H1 (cell line): Measurements from ENCODE around the gene ANKRD31. TPM values are rescaled to one million over a fixed set of nuclear protein-coding genes. Genes with fewer than 3 reads are reported as not detected.
A peak's percentile ranks its signal among the peaks of the same experiment; 100 is the strongest.

ENCODE experiments used
- CTCF ChIA-PET: fragments of 300-600 bp; sonication (Branson Sonifier 250); formaldehyde crosslinking; loops from one replicate; lab custom pipeline; 2021; ENCODE audit not compliant: partially characterized antibody; lab: Charles Lee
- POLR2A ChIA-PET: fragments of 300-600 bp; sonication (Branson Sonifier 250); formaldehyde crosslinking; loops from one replicate; lab custom pipeline; 2021; ENCODE audit warnings: inconsistent platforms; ENCODE audit not compliant: partially characterized antibody; lab: Charles Lee
- DNase-seq, 2 experiments: peaks; one replicate each; pipeline versions ENCODE4 v3.0.0 to v3.0.0-alpha.2; 2010 to 2022; ENCODE audit warnings: low spot score in 2 of 2, low read depth in 1 of 2, mixed read lengths in 1 of 2
- FAIRE-seq: peaks from 2 replicates; lab custom pipeline; 2011; peaks lifted over from hg19 to GRCh38; lab: Jason Lieb, UNC
- H2AFZ ChIP-seq: 2 replicates; pipeline ENCODE4 v1.8.1; 2012; ENCODE audit warnings: low read length, inconsistent platforms
- H2AK5ac ChIP-seq: 2 replicates; pipeline ENCODE4 v1.6.1; 2013; ENCODE audit warnings: low read depth, low read length
- H2BK120ac ChIP-seq: replicated peaks from 2 replicates; pipeline ENCODE3; 2013; ENCODE audit warnings: low read depth, low read length, inconsistent platforms
- H2BK12ac ChIP-seq: 2 replicates; pipeline ENCODE4 v1.6.1; 2013; ENCODE audit warnings: low read depth, low read length
- H2BK15ac ChIP-seq: 2 replicates; pipeline ENCODE4 v1.6.1; 2013; ENCODE audit warnings: low read length
- H2BK20ac ChIP-seq: 2 replicates; pipeline ENCODE4 v1.6.1; 2013; ENCODE audit warnings: low read length
- H2BK5ac ChIP-seq: 2 replicates; pipeline ENCODE4 v1.6.1; 2013; ENCODE audit warnings: low read depth, low read length
- H3K14ac ChIP-seq: 2 replicates; pipeline ENCODE4 v1.6.1; 2013; ENCODE audit warnings: inconsistent platforms; ENCODE audit not compliant: insufficient read length
- H3K18ac ChIP-seq: 2 replicates; pipeline ENCODE4 v1.6.1; 2013; ENCODE audit warnings: low read length; ENCODE audit errors: extremely low read depth
- H3K23ac ChIP-seq: 2 replicates; pipeline ENCODE4 v1.6.1; 2013; ENCODE audit warnings: inconsistent platforms; ENCODE audit not compliant: insufficient read length
- H3K23me2 ChIP-seq: 2 replicates; pipeline ENCODE4 v1.6.1; 2013; ENCODE audit warnings: low read depth, low read length
- H3K27ac ChIP-seq: 2 replicates; pipeline ENCODE4 v1.6.1; 2011; ENCODE audit warnings: low read depth, low read length, inconsistent platforms
- H3K27me3 ChIP-seq, 4 experiments: replicated peaks in 1 of 4; 1 replicate in 1 of 4; 2 replicates in 3 of 4; pipeline versions ENCODE4 v1.6.1 to v1.8.1; 2011 to 2013; ENCODE audit warnings: low read length in 3 of 4, mild to moderate bottlenecking in 3 of 4, inconsistent platforms in 2 of 4, mixed read lengths in 2 of 4, moderate library complexity in 1 of 4; ENCODE audit not compliant: control insufficient read depth in 3 of 4, insufficient read depth in 3 of 4; ENCODE audit errors: extremely low read depth in 1 of 4
- H3K36me3 ChIP-seq, 4 experiments: 2 replicates each; pipeline versions ENCODE4 v1.6.1 to v1.8.1; 2011 to 2013; ENCODE audit warnings: mild to moderate bottlenecking in 4 of 4, low read length in 3 of 4, moderate library complexity in 2 of 4, control low read depth in 1 of 4, inconsistent platforms in 1 of 4; ENCODE audit not compliant: insufficient read depth in 4 of 4, control insufficient read depth in 2 of 4
- H3K4ac ChIP-seq: replicated peaks from 2 replicates; pipeline ENCODE3; 2013; ENCODE audit warnings: low read length, low read depth, mixed read lengths, inconsistent platforms; ENCODE audit not compliant: insufficient read length
- H3K4me1 ChIP-seq, 4 experiments: replicated peaks in 1 of 4; 1 replicate in 1 of 4; 2 replicates in 3 of 4; pipeline versions ENCODE4 v1.6.1 to v1.8.1; 2011 to 2013; ENCODE audit warnings: low read length in 3 of 4, inconsistent platforms in 2 of 4, mixed read lengths in 1 of 4; ENCODE audit not compliant: insufficient read depth in 4 of 4, control insufficient read depth in 3 of 4
- H3K4me2 ChIP-seq, 2 experiments: 2 replicates each; pipeline versions ENCODE4 v1.6.1 to v1.8.1; 2011 to 2013; ENCODE audit warnings: low read depth in 2 of 2, low read length in 2 of 2, control low read depth in 1 of 2, inconsistent platforms in 1 of 2, mild to moderate bottlenecking in 1 of 2; ENCODE audit not compliant: insufficient read depth in 1 of 2
- H3K4me3 ChIP-seq, 4 experiments: fragments of 200-600, 300-600 bp in 1 of 4; sonication (generic), shearing (Covaris generic), sonication (Bioruptor Twin) in 1 of 4; 2 replicates each; pipeline versions ENCODE4 v1.5.1 to v1.8.1; 2011 to 2016; ENCODE audit warnings: low read length in 4 of 4, low read depth in 3 of 4, control low read depth in 2 of 4, inconsistent platforms in 2 of 4, mild to moderate bottlenecking in 2 of 4, mixed read lengths in 1 of 4, moderate library complexity in 1 of 4; ENCODE audit not compliant: insufficient read depth in 2 of 4; ENCODE audit errors: extremely low read depth in 1 of 4
- H3K56ac ChIP-seq: replicated peaks from 2 replicates; pipeline ENCODE3; 2013; ENCODE audit warnings: low read depth, mild to moderate bottlenecking, mixed read lengths, low read length, inconsistent platforms; ENCODE audit not compliant: insufficient read length
- H3K79me1 ChIP-seq: 2 replicates; pipeline ENCODE4 v1.6.1; 2013; ENCODE audit warnings: low read depth, low read length, control low read depth
- H3K79me2 ChIP-seq, 2 experiments: 2 replicates each; pipeline versions ENCODE4 v1.6.1 to v1.8.1; 2012 to 2013; ENCODE audit warnings: low read length in 2 of 2, mild to moderate bottlenecking in 2 of 2, inconsistent platforms in 1 of 2; ENCODE audit not compliant: insufficient read depth in 2 of 2, control insufficient read depth in 1 of 2
- H3K9ac ChIP-seq, 4 experiments: replicated peaks in 1 of 4; 1 replicate in 1 of 4; 2 replicates in 3 of 4; pipeline versions ENCODE4 v1.6.1 to v1.8.1; 2011 to 2013; ENCODE audit warnings: low read depth in 3 of 4, low read length in 3 of 4, control low read depth in 2 of 4, mild to moderate bottlenecking in 2 of 4, moderate library complexity in 2 of 4, inconsistent platforms in 1 of 4; ENCODE audit errors: extremely low read depth in 1 of 4
- H3K9me3 ChIP-seq, 2 experiments: 2 replicates each; pipeline versions ENCODE4 v1.6.1 to v1.8.1; 2012 to 2013; ENCODE audit warnings: mild to moderate bottlenecking in 2 of 2, moderate library complexity in 2 of 2, control low read depth in 1 of 2, inconsistent platforms in 1 of 2, low read depth in 1 of 2, low read length in 1 of 2, mixed read lengths in 1 of 2; ENCODE audit not compliant: insufficient read depth in 2 of 2
- H4K20me1 ChIP-seq, 2 experiments: replicated peaks in 1 of 2; 2 replicates each; pipeline versions ENCODE3 to v1.8.1; 2011 to 2013; ENCODE audit warnings: inconsistent platforms in 2 of 2, low read length in 2 of 2, mild to moderate bottlenecking in 1 of 2; ENCODE audit not compliant: insufficient read depth in 2 of 2, control insufficient read depth in 1 of 2
- H4K5ac ChIP-seq: 2 replicates; pipeline ENCODE4 v1.6.1; 2013; ENCODE audit warnings: low read length, low read depth, mixed read lengths, inconsistent platforms; ENCODE audit not compliant: insufficient read length
- H4K8ac ChIP-seq: 2 replicates; pipeline ENCODE4 v1.8.0; 2013; ENCODE audit warnings: mild to moderate bottlenecking, moderate library complexity, low read length, inconsistent platforms; ENCODE audit not compliant: insufficient read depth; ENCODE audit errors: extremely low read depth
- H4K91ac ChIP-seq: replicated peaks from 2 replicates; pipeline ENCODE3; 2013; ENCODE audit warnings: low read length, mixed read lengths, inconsistent platforms; ENCODE audit not compliant: insufficient read length
- EP300 ChIP-seq, 2 experiments: IDR thresholded peaks; 1 replicate in 1 of 2; 2 replicates in 1 of 2; pipeline ENCODE4 v1.6.1; 2011 to 2012; ENCODE audit warnings: low read depth in 2 of 2, low read length in 2 of 2, mild to moderate bottlenecking in 2 of 2, borderline replicate concordance in 1 of 2, inconsistent platforms in 1 of 2, moderate library complexity in 1 of 2
- HDAC6 ChIP-seq: IDR thresholded peaks from one replicate; pipeline ENCODE4 v1.7.1; 2012; ENCODE audit warnings: low read depth, mild to moderate bottlenecking, inconsistent platforms, low read length, moderate library complexity
- SIRT6 ChIP-seq: IDR thresholded peaks from one replicate; pipeline ENCODE4 v1.7.1; 2012; ENCODE audit warnings: low read length, inconsistent platforms
- WGBS, 2 experiments: shearing (Covaris generic) in 1 of 2; methylation state at CpG; one replicate each; pipeline versions ENCODE4 v1.1.6 to v1.1.7; 2013 to 2015; ENCODE audit warnings: low lambda C conversion rate in 2 of 2, mixed read lengths in 2 of 2, inconsistent platforms in 1 of 2, low coverage in 1 of 2, missing lambda C conversion rate in 1 of 2; ENCODE audit not compliant: insufficient replicate concordance in 2 of 2, insufficient coverage in 1 of 2, insufficient read length in 1 of 2; ENCODE audit errors: extremely low coverage in 1 of 2, missing lambda C conversion rate in 1 of 2; 5-methylcytosine and 5-hydroxymethylcytosine counted together
- polyA plus RNA-seq, 7 experiments: library from polyadenylated mRNA; depleted of rRNA in 3 of 7; stranded (reverse) in 5 of 7; unstranded in 2 of 7; fragments of >200 nt in 5 of 7; fragments of 200-250 nt in 2 of 7; gene quantifications; 1 replicate in 5 of 7; 2 replicates in 1 of 7; 4 replicates in 1 of 7; pipeline versions ENCODE4 v1.2.1 to v1.2.3, GENCODE V29; 2011 to 2013; ENCODE audit warnings: missing spikeins in 2 of 7, mixed read lengths in 2 of 7
- total RNA-seq: library from RNA; stranded (reverse); fragmentation: NEBNext Ultra II Directional; extraction: Animal tissue kit (Norgen Biotek cat#: 25700); gene quantifications from 2 replicates; pipeline ENCODE4 v1.2.1, GENCODE V29; 2021

Gene ANKRD31
- total and polyA plus RNA-seq, 2 of the 8 experiments (the other 6 are each of a cell fraction or from before 2014, with no cell fraction given): 0.05 to 0.06 TPM

DNA sequence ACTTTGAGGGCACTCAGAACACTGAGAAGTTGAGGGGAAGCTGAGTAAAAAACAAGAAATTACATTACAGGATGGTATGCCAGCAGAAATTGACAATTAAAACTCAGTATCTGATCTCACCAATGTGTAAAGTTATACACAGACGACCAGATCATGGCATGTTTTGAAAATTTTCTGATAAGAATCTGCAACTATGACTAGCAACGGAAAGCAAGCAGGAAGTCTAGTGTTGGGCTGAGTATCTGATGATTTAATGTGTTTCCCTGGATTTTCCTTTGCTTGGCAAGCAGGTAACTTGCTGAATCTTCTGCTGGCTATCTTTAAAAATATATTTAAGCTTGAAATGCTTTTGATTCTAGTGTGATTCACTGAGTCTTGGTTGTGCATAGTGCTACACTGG is 179.1 kb downstream of the ANKRD31 start:
- CTCF ChIA-PET: interaction anchor here (0.7 to 2.0 kb wide), 2 partner anchors 12 to 179 kb away, joined by 3 to 8 read pairs; partner anchors contain the start of gene ANKRD31
- H2BK15ac ChIP-seq: no peak overlapping the region
- TF ChIP-seq HDAC6 (no peak), EP300 (IDR thresholded peaks at IDR 0.05; ENCODE audit: borderline replicate concordance in 1 of 2, low read depth in 2 of 2, low read length in 2 of 2) (no peak), SIRT6 (no peak)

More for the DNA sequence above, 179.1 kb downstream of the ANKRD31 start:
- H3K9ac ChIP-seq: no peak overlapping the region
- H3K79me1 ChIP-seq: no peaks in the 10 kb centered on the region
- no peak overlapping the region for H3K4me3 ChIP-seq
- no peak overlapping the region for H4K8ac ChIP-seq
- no peak overlapping the region for H4K91ac ChIP-seq
- peaks cover 10% of the 10 kb centered on the region for H3K23me2 ChIP-seq
- H2BK20ac ChIP-seq: no peak overlapping the region
- H3K9me3 ChIP-seq: no peaks in the 10 kb centered on the region
- H3K36me3 ChIP-seq: no peaks in the 10 kb centered on the region
- FAIRE-seq (no peak), DNase-seq (no peak)
- H3K4me2 ChIP-seq: no peak overlapping the region
- H3K4ac ChIP-seq: no peak overlapping the region
- no peak overlapping the region for H3K23ac ChIP-seq
- no peak overlapping the region for H2AK5ac ChIP-seq
- no peak overlapping the region for H4K5ac ChIP-seq
- WGBS, 2 experiments: 84% methylated on average over 2 of the region's 2 CpGs; no CpG with 5 or more reads in 1 of the 2 experiments
- no peak overlapping the region for H2BK12ac ChIP-seq
- H3K27ac ChIP-seq: no peak overlapping the region
- no peak overlapping the region for H2BK5ac ChIP-seq
- H3K18ac ChIP-seq: no peak overlapping the region
- peaks cover 0 to 18% (median 8%) of the 10 kb centered on the region in 4 experiments; a peak in 4 of 7 replicates for H3K27me3 ChIP-seq
- no peaks in the 10 kb centered on the region for H4K20me1 ChIP-seq
- peaks cover 8 to 18% (median 14%) of the 10 kb centered on the region in 4 experiments; a peak in 6 of 7 replicates for H3K4me1 ChIP-seq
- POLR2A ChIA-PET: no interaction called here
- peak overlapping the region; percentile 15; the same call in 1 of the 2 replicates for H2AFZ ChIP-seq
- no peak overlapping the region for H3K14ac ChIP-seq
- H3K56ac ChIP-seq: no peak overlapping the region
- no peaks in the 10 kb centered on the region for H3K79me2 ChIP-seq
- no peak overlapping the region for H2BK120ac ChIP-seq
